ENCODE data around the gene SERINC2. TPM values are rescaled to one million over a fixed set of nuclear protein-coding genes. Genes with fewer than 3 reads are reported as not detected.

SERINC2 gene
- total RNA-seq, 2 donors from 2014 or later = 0.70 to 3.8 TPM

DNA sequence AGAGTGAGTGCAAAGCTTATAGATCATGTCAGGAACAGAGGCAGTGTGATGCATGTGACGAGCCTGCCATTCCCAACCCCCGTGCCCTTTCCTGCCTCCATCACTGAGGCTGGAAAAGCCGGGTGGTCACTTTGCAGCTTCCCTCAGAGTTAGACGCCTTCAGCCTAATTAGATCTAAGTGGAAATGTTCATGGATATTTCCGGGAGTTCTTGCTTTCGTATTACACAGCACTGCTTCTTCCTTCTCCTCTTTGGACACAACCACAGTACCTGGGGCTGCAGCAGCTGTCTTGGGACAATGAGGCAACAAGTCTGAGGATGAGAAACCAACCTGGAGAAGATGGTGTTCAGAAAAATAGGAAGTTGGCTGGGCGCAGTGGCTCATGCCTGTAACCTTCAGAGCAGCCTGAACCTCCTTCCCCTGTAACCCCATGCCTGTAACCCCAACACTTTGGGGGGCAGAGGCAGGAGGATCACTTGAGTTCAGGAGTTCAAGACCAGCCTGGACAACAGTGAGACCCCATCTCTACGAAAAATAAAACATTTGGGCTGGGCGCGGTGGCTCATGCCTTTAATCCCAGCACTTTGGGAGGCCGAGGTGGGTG is 24.5 kb downstream of the SERINC2 start:
- TF ChIP-seq, protein P1, sequence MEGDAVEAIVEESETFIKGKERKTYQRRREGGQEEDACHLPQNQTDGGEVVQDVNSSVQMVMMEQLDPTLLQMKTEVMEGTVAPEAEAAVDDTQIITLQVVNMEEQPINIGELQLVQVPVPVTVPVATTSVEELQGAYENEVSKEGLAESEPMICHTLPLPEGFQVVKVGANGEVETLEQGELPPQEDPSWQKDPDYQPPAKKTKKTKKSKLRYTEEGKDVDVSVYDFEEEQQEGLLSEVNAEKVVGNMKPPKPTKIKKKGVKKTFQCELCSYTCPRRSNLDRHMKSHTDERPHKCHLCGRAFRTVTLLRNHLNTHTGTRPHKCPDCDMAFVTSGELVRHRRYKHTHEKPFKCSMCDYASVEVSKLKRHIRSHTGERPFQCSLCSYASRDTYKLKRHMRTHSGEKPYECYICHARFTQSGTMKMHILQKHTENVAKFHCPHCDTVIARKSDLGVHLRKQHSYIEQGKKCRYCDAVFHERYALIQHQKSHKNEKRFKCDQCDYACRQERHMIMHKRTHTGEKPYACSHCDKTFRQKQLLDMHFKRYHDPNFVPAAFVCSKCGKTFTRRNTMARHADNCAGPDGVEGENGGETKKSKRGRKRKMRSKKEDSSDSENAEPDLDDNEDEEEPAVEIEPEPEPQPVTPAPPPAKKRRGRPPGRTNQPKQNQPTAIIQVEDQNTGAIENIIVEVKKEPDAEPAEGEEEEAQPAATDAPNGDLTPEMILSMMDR (IDR thresholded peaks at IDR 0.05) = no peak
- no peaks in the 10 kb centered on the region for H3K4me1 ChIP-seq
- no peak overlapping the region for H3K27ac ChIP-seq
- no peak overlapping the region for H3K4me3 ChIP-seq
- no peaks in the 10 kb centered on the region for H3K36me3 ChIP-seq
- peak; percentile 36 for DNase-seq (ENCODE audit: low spot score)
- H3K9me3 ChIP-seq = no peaks in the 10 kb centered on the region
- no peaks in the 10 kb centered on the region for H3K27me3 ChIP-seq

DNA sequence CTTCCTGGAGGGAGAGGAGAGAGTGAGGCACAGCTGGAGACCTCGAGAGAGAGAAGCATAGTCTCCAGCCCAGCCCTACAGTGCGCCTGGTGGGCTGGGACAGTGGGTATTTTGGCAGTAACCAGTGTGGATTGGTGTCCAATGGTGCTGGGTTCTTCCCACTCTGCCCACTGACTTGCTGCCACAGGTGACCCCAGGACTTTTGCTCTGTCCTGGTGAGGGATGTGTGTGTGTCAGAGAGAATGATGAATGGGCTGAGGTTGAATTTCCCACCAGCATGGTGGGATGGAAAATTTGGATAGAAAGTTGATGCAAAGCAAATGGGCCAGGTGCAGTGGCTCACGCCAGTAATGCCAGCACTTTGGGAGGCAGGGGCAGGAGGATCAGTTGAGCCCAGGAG is 26.3 kb downstream of the SERINC2 start:
- Histone ChIP-seq H3K27me3 (no peaks in the 10 kb centered on the region), H3K27ac (no peak overlapping the region), H3K9me3 (peaks cover 0 to 6% of the 10 kb centered on the region in 2 donors), H3K4me1 (no peaks in the 10 kb centered on the region), H3K4me3 (no peak overlapping the region), H3K36me3 (no peaks in the 10 kb centered on the region)
- DNase-seq (ENCODE audit: low spot score) = peak; percentile 1
- TF ChIP-seq, protein P1 (IDR thresholded peaks at IDR 0.05) = no peak

DNA sequence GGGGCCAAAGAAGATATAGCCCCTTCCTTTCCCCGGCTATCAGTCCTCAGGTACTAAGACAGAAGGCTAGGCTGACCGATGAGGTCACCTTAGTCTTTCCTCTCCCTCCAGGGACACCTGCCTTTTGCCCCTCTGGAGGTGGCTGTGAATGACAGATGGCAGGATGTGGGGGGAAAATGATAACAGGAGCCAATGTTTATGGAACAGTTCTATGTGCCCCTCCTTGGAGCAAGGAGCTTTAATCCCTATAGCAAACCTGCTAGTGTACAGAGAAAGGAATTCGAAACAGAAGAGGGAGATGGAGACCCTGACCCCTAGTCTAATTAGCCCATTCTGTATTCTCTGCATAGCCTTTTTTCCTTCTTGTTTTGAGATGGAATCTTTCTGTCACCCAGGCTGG is 28.1 kb downstream of the SERINC2 start:
- Histone ChIP-seq H3K27me3 (no peaks in the 10 kb centered on the region), H3K4me1 (no peaks in the 10 kb centered on the region), H3K4me3 (no peak overlapping the region), H3K27ac (no peak overlapping the region), H3K36me3 (no peaks in the 10 kb centered on the region), H3K9me3 (peaks cover 0 to 6% of the 10 kb centered on the region in 2 donors)
- TF ChIP-seq, protein P1 (IDR thresholded peaks at IDR 0.05) = no peak
- DNase-seq (ENCODE audit: low spot score) = no peak

GRCh38 chr1:31441558-31441957 is 28.5 kb downstream of the SERINC2 start:
- Histone ChIP-seq H3K27me3 (no peaks in the 10 kb centered on the region), H3K27ac (no peak overlapping the region), H3K9me3 (peaks cover 0 to 6% of the 10 kb centered on the region in 2 donors), H3K4me3 (no peak overlapping the region), H3K4me1 (no peaks in the 10 kb centered on the region), H3K36me3 (no peaks in the 10 kb centered on the region)
- no peak for DNase-seq (ENCODE audit: low spot score)
- TF ChIP-seq, protein P1 (IDR thresholded peaks at IDR 0.05) = no peak

DNA sequence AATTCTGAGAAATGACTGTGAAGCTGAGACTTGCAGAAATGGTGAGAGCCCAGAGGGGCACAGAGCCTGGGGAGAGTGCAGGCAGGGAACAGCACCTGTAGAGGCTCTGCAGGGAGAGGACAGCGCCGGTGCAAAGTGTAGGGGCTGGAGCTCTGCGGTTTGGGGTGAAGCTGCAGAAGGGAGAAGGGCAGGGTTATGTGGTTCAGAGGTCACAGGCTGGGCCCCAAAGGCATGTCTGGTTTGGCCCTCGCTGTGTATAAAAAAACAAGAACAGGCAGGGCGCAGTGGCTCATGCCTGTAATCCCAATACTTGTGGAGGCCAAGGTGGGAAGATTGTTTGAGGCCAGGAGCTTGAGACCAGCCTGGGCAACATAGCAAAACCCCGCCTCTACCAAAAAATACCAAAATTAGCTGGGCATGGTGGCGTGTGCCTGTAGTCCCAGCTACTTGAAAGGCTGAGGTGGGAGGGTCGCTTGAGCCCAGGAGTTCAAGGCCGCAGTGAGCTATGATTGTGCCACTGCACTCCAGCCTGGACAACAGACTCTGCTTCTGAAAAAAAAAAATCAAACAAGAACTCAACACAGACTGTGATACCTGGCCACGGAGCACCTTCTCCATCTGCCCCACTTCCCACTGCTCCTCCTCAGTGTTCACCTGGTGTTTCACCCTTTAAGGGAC is 29.1 kb downstream of the SERINC2 start:
- no peak for DNase-seq (ENCODE audit: low spot score)
- H3K4me1 ChIP-seq = no peaks in the 10 kb centered on the region
- peaks cover 0 to 6% of the 10 kb centered on the region in 2 donors for H3K9me3 ChIP-seq
- H3K27me3 ChIP-seq = no peaks in the 10 kb centered on the region
- TF ChIP-seq, protein P1 (IDR thresholded peaks at IDR 0.05) = no peak
- H3K4me3 ChIP-seq = no peak overlapping the region
- H3K27ac ChIP-seq = no peak overlapping the region
- no peaks in the 10 kb centered on the region for H3K36me3 ChIP-seq

All from right atrium auricular region (tissue), 2 donors.